T47D (cell line): ENCODE data around the gene MAL.

Source experiments
- DNase-seq, 2 experiments: peaks; one replicate each; pipeline versions ENCODE4 v3.0.0 to v3.0.0-alpha.2; 2011 to 2012; ENCODE audit warnings: low read depth in 1 of 2, low spot score in 1 of 2
- JUND ChIP-seq: IDR thresholded peaks from 2 replicates; pipeline ENCODE4 v1.6.1; 2012; ENCODE audit warnings: low read depth
- in situ Hi-C: cut with HindIII; loops from 2 replicates; pipeline ENCODE4 v1.10.0; 2016; ENCODE audit warnings: low sequenced_read_pairs, low pct_unique_long_range_greater_than_20kb

The MAL gene

GRCh38 chr2:95062242-95063085 is 37.0 kb downstream of the MAL start:
- in situ Hi-C loops: no loop called here
- TF ChIP-seq JUND: no peak
- DNase-seq: peak; percentile 50 to 53

- no peak for TF ChIP-seq JUND
- in situ Hi-C loops: no loop called here
- no peak for DNase-seq
Observed at GRCh38 chr2:95063086-95063958, 37.8 kb downstream of the MAL start.

GRCh38 chr2:95068256-95068655 is 42.7 kb downstream of the MAL start:
- in situ Hi-C loops: no loop called here
- no peak for DNase-seq

GRCh38 chr2:95069465-95069864 is 44.0 kb downstream of the MAL start:
- in situ Hi-C loops: no loop called here

More at GRCh38 chr2:95068256-95068655, 42.7 kb downstream of the MAL start:
- no peak for TF ChIP-seq JUND

GRCh38 chr2:95071856-95072255 is 46.3 kb downstream of the MAL start:
- in situ Hi-C loops: no loop called here
- no peak for DNase-seq
- no peak for TF ChIP-seq JUND

More at GRCh38 chr2:95069465-95069864, 44.0 kb downstream of the MAL start:
- TF ChIP-seq JUND: no peak
- DNase-seq: no peak

- in situ Hi-C loops: no loop called here
- TF ChIP-seq JUND: no peak
- no peak for DNase-seq
Observed at GRCh38 chr2:95072424-95072823, 46.9 kb downstream of the MAL start.

GRCh38 chr2:95073856-95074662 is 48.6 kb downstream of the MAL start:
- no peak for TF ChIP-seq JUND
- in situ Hi-C loops: no loop called here
- no peak for DNase-seq

- TF ChIP-seq JUND: no peak
- in situ Hi-C loops: no loop called here
- DNase-seq: no peak
Observed at GRCh38 chr2:95074663-95075439, 49.3 kb downstream of the MAL start.

- in situ Hi-C loops: no loop called here
- no peak for TF ChIP-seq JUND
- peak in 1 of 2 experiments; percentile 18 for DNase-seq
Observed at GRCh38 chr2:95075440-95076132, 50.1 kb downstream of the MAL start.

GRCh38 chr2:95076705-95077529 is 51.4 kb downstream of the MAL start:
- in situ Hi-C loops: no loop called here
- no peak for TF ChIP-seq JUND
- peak; percentile 81 to 92 for DNase-seq
